Mucosa of stomach (tissue), 1 donor: ENCODE results near the gene SLC35F2.
"Not testable (repeated sequence)": the region's sequence is repeated elsewhere in the genome, so short reads cannot be mapped to it uniquely, and the experiment has no call there.

Experiments
- H3K27me3 ChIP-seq: one replicate; pipeline ENCODE4 v1.7.0; 2013; ENCODE audit warnings: mild to moderate bottlenecking, low read length; ENCODE audit not compliant: control insufficient read depth, insufficient read depth
- H3K36me3 ChIP-seq: one replicate; pipeline ENCODE4 v1.7.0; 2013; ENCODE audit warnings: low read length; ENCODE audit not compliant: control insufficient read depth, insufficient read depth
- H3K4me1 ChIP-seq: one replicate; pipeline ENCODE4 v1.7.0; 2013; ENCODE audit warnings: mild to moderate bottlenecking, low read length; ENCODE audit not compliant: control insufficient read depth, insufficient read depth
- H3K4me3 ChIP-seq: one replicate; pipeline ENCODE4 v1.7.0; 2013; ENCODE audit warnings: low read length
- H3K9ac ChIP-seq: one replicate; pipeline ENCODE4 v1.7.0; 2013; ENCODE audit warnings: mild to moderate bottlenecking, low read length, moderate library complexity
- H3K9me3 ChIP-seq: one replicate; pipeline ENCODE4 v1.7.0; 2013; ENCODE audit warnings: mild to moderate bottlenecking, low read length, moderate library complexity; ENCODE audit not compliant: control insufficient read depth
- donor health status: Pancreatic carcinoma.

The SLC35F2 gene

GRCh38 chr11:107858217-107859070 is at the start of gene SLC35F2:
SLC35F2 (minus strand) TSS chr11:107858787; CDS start chr11:107858767, 20 bp downstream.
- no peaks in the 10 kb centered on the region for H3K9me3 ChIP-seq
- no peaks in the 10 kb centered on the region for H3K36me3 ChIP-seq
- peak within 1 kb of the TSS; percentile 81 for H3K9ac ChIP-seq
- peaks cover 10% of the 10 kb centered on the region for H3K4me1 ChIP-seq
- no peaks in the 10 kb centered on the region for H3K27me3 ChIP-seq
- peak within 1 kb of the TSS; percentile 84 for H3K4me3 ChIP-seq

- no peak overlapping the region for H3K9ac ChIP-seq
Observed at GRCh38 chr11:107908211-107908610, 49.6 kb upstream of the SLC35F2 start.

GRCh38 chr11:107898270-107898669 is 39.7 kb upstream of the SLC35F2 start:
- Histone ChIP-seq H3K27me3 (no peaks in the 10 kb centered on the region), H3K4me1 (no peaks in the 10 kb centered on the region), H3K36me3 (no peaks in the 10 kb centered on the region), H3K9me3 (no peaks in the 10 kb centered on the region), H3K4me3 (no peak overlapping the region), H3K9ac (no peak overlapping the region)

More at GRCh38 chr11:107908211-107908610, 49.6 kb upstream of the SLC35F2 start:
- no peak overlapping the region for H3K4me3 ChIP-seq
- no peaks in the 10 kb centered on the region for H3K9me3 ChIP-seq
- no peaks in the 10 kb centered on the region for H3K36me3 ChIP-seq
- H3K27me3 ChIP-seq = no peaks in the 10 kb centered on the region
- no peaks in the 10 kb centered on the region for H3K4me1 ChIP-seq

DNA sequence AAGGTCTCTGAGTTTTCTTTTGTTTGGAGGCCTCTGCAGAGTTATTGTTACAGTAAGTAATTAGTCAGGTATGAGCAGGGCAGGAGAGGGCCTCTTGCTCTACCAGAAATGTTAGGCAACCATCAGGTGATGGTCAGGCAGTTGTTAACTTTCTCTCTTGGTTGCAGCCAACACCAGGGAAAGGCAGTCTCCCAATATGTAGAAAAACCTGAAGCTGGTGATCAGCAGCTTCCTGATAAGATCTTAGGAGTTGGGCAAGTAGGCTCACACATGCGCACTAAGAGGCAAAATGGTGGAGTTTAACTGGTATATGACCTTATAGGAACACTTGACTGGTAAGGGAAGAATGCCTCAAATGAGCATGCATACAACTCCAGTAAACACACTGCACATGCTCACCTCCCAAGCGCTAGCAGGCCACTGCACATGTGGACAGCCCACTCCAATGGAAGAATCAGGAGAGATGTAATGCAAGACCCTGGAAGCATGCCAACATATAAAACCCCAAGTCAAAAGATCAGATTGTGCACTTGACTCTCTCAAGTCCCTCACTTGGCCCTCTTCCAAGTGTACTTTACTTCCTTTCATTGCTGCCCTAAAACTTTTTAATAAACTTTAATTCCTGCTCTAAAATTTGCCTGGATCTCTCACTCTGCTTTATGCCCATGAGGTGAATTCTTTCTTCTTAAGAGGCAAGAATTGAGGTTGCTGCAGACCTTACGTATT is 23.7 kb upstream of the SLC35F2 start:
- H3K9ac ChIP-seq = no peak overlapping the region

GRCh38 chr11:107881471-107881870 is 22.9 kb upstream of the SLC35F2 start:
- not testable (repeated sequence) for H3K27me3 ChIP-seq, H3K9ac ChIP-seq, H3K9me3 ChIP-seq, H3K4me1 ChIP-seq, H3K4me3 ChIP-seq, H3K36me3 ChIP-seq

More for the DNA sequence above, 23.7 kb upstream of the SLC35F2 start:
- H3K4me3 ChIP-seq = no peak overlapping the region
- no peaks in the 10 kb centered on the region for H3K4me1 ChIP-seq
- no peaks in the 10 kb centered on the region for H3K36me3 ChIP-seq
- H3K27me3 ChIP-seq = peaks cover 2% of the 10 kb centered on the region
- H3K9me3 ChIP-seq = no peaks in the 10 kb centered on the region

DNA sequence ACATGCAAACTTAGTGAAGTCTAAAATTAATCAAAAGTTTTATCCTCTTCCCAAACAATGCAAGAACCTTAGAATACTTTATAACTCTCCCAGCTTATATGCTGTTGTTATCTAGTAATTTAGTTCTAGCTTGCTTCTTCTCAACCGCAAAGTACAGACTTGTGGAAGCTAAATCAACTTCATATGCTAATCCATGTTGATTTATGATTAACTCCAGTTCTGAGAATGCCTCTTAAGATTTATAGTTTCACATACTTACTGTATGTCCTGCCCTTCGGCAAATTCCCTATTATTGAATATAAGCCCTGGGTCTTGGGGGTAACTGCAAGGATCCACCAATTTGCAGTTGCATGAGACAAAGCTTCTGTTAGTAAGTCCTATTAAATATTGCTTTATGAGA is 17.6 kb upstream of the SLC35F2 start:
- Histone ChIP-seq H3K9me3 (no peaks in the 10 kb centered on the region), H3K9ac (no peak overlapping the region), H3K4me3 (no peak overlapping the region), H3K27me3 (no peaks in the 10 kb centered on the region), H3K4me1 (no peaks in the 10 kb centered on the region), H3K36me3 (no peaks in the 10 kb centered on the region)

DNA sequence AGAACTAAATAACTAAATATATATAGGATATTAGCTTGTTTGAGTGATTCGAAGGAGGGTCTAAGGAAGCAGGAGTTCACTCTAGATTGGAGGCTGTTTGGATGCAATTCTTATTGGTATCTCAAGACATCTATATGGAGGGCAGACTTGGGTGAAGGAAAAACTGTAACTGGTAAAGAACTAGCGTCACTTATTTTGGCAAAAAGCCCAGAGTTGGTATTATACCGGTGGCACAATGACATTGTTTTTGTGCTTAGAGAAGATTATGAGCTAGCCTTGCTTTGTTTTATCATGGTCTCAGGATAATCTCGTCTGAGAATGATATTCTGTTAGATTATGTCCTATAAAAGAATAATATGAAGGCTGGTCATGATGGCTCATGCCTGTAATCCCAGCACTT is 6.0 kb upstream of the SLC35F2 start:
- no peak overlapping the region for H3K4me3 ChIP-seq
- H3K36me3 ChIP-seq = no peaks in the 10 kb centered on the region
- no peaks in the 10 kb centered on the region for H3K9me3 ChIP-seq
- peaks cover 3% of the 10 kb centered on the region for H3K4me1 ChIP-seq
- no peaks in the 10 kb centered on the region for H3K27me3 ChIP-seq
- no peak overlapping the region for H3K9ac ChIP-seq

DNA sequence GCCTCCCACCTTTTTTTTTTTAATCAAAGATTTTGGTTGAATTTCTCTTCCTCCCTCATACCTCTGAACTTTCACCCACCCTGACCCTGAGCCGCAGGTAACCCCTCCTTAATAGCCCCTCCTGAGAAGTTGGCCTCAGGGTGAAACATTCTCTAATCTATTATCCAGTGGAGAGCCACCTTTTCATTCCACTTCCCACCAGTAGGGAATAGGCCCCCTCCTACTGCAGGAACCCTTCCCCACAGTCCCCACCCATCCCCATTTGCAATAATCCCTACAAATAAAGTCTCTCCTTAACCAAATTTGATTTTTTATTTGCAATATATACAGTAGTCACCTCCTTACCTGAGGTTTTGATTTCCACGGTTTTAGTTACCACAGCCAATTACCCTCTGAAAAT is 2.1 kb upstream of the SLC35F2 start:
- Histone ChIP-seq H3K36me3 (no peaks in the 10 kb centered on the region), H3K4me1 (peaks cover 10% of the 10 kb centered on the region), H3K9me3 (no peaks in the 10 kb centered on the region), H3K4me3 (no peak overlapping the region), H3K27me3 (no peaks in the 10 kb centered on the region), H3K9ac (no peak overlapping the region)

- H3K9ac ChIP-seq, H3K4me1 ChIP-seq, H3K9me3 ChIP-seq, H3K4me3 ChIP-seq, H3K27me3 ChIP-seq, H3K36me3 ChIP-seq: not testable (repeated sequence)
Observed at GRCh38 chr11:107860240-107860620, 1.6 kb upstream of the SLC35F2 start.

DNA sequence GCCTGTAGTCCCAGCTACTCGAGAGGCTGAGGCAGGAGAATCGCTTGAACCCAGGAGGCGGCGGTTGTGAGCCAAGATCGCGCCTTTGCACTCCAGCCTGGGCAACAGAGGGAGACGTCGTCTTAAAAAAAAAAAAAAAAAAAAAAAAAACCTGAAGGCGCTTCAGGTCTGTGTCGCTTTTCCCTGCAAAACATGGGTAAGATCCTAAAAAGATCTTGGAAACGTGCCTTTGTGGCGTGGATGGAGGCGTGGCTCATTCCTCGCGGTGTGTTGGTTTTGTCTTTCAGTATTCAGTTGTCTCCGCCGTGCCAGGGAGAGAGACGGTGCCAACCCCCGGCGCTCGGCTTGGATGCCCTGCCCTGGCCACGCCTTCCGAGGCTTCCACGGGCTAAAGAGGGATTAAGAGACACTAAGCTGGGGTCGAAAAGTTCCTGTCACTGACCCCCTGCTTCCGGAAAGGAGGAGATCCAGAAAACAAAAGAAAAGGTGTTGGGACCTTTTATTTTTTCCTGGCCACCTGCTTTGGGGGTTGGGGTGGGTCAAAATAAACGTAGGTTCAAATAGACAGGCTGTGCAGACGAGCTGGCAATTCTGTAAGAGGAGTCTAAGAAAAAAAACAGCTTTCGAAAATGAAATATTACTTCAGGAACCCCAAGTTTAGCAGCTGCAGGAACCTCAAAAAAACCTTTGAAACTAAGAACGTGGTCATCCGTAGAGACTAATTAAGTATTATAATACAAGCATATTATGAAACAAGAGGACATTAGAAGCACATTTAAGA is 1.1 kb upstream of the SLC35F2 start:
- no peaks in the 10 kb centered on the region for H3K27me3 ChIP-seq
- peaks cover 10% of the 10 kb centered on the region for H3K4me1 ChIP-seq
- H3K9me3 ChIP-seq = no peaks in the 10 kb centered on the region
- peak overlapping the region; percentile 81 for H3K9ac ChIP-seq
- peak overlapping the region; percentile 84 for H3K4me3 ChIP-seq
- no peaks in the 10 kb centered on the region for H3K36me3 ChIP-seq

DNA sequence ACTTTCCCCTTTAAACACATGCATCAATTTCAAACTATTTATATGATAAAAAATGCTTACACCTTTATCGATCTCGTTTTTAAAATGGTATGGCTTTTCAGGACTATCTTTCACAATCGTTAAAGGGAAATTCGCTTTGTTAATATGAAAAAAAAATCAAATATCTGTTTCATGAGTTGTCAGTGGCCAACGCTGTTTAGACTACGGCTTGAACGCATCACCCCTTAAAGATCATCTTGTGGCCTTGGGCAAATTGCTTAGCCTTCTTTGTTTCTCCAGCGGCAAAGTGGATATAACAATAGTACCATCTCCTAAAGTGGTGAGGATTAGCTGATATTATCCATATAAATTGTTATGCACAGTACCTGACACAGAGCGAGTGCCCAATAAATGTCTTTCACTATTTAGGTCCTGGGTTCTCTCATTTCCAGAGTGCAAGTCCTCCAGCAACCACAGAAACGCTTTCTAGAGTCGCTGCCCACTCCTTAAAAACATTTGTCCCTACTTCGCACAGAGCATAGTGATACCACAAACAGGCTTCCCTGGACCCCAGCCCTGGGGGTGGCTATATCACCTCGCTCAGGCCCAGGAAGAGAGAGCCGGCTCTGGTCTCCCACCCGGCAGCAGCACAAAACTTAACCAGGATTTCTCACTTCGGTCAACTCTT is 904 bp downstream of the SLC35F2 start:
- Histone ChIP-seq H3K4me1 (peaks cover 10% of the 10 kb centered on the region), H3K36me3 (no peaks in the 10 kb centered on the region), H3K9me3 (no peaks in the 10 kb centered on the region), H3K9ac (peak overlapping the region; percentile 81), H3K27me3 (no peaks in the 10 kb centered on the region), H3K4me3 (peak overlapping the region; percentile 84)
